Keratinocyte (primary cell): ENCODE measurements around the gene CCDC180. TPM values are rescaled to one million over a fixed set of nuclear protein-coding genes. Genes with fewer than 3 reads are reported as not detected.
"Not testable (repeated sequence)": the region's sequence is repeated elsewhere in the genome, so short reads cannot be mapped to it uniquely, and the experiment has no call there.

Source experiments
- DNase-seq: peaks from one replicate; pipeline ENCODE4 v3.0.0-alpha.2; 2011; ENCODE audit warnings: low read depth, missing footprints, low spot score
- FAIRE-seq: peaks from 2 replicates; lab custom pipeline; 2011; peaks lifted over from hg19 to GRCh38; lab: Jason Lieb, UNC
- H2AFZ ChIP-seq: 2 replicates; pipeline ENCODE4 v1.6.0; 2012; ENCODE audit warnings: low read length, control low read depth, inconsistent platforms; ENCODE audit not compliant: control insufficient read depth
- H3K27ac ChIP-seq: 2 replicates; pipeline ENCODE4 v1.5.1; 2011; ENCODE audit warnings: low read length; ENCODE audit not compliant: control insufficient read depth, insufficient read depth
- H3K27me3 ChIP-seq: 3 replicates; pipeline ENCODE4 v1.6.0; 2011; ENCODE audit warnings: low read length; ENCODE audit not compliant: control insufficient read depth, insufficient read depth; ENCODE audit errors: extremely low read depth
- H3K36me3 ChIP-seq, 2 experiments: 2 replicates in 1 of 2; 3 replicates in 1 of 2; pipeline ENCODE4 v1.5.1; 2011; ENCODE audit warnings: low read length in 2 of 2, mild to moderate bottlenecking in 1 of 2; ENCODE audit not compliant: control insufficient read depth in 2 of 2, insufficient read depth in 2 of 2; ENCODE audit errors: extremely low read depth in 1 of 2
- H3K4me1 ChIP-seq: 3 replicates; pipeline ENCODE4 v1.5.1; 2011; ENCODE audit warnings: low read length; ENCODE audit not compliant: control insufficient read depth, insufficient read depth; ENCODE audit errors: extremely low read depth
- H3K4me2 ChIP-seq: 3 replicates; pipeline ENCODE4 v1.6.0; 2011; ENCODE audit warnings: low read depth, low read length; ENCODE audit not compliant: control insufficient read depth, insufficient read depth; ENCODE audit errors: extremely low read depth
- H3K4me3 ChIP-seq, 3 experiments: fragments of 200-600 bp in 1 of 3; sonication (generic) in 1 of 3; 2 replicates in 2 of 3; 3 replicates in 1 of 3; pipeline ENCODE4 v1.5.1; 2011 to 2016; ENCODE audit warnings: low read length in 3 of 3, mild to moderate bottlenecking in 3 of 3, control low read depth in 2 of 3, inconsistent platforms in 1 of 3, low read depth in 1 of 3, mixed read lengths in 1 of 3, mixed run types in 1 of 3, moderate library complexity in 1 of 3; ENCODE audit not compliant: control insufficient read depth in 2 of 3, insufficient read depth in 2 of 3; ENCODE audit errors: extremely low read depth in 1 of 3
- H3K79me2 ChIP-seq: 2 replicates; pipeline ENCODE4 v1.6.0; 2012; ENCODE audit warnings: low read length; ENCODE audit not compliant: control insufficient read depth, insufficient read depth
- H3K9ac ChIP-seq: 3 replicates; pipeline ENCODE4 v1.6.0; 2011; ENCODE audit warnings: low read length; ENCODE audit not compliant: control insufficient read depth, insufficient read depth; ENCODE audit errors: extremely low read depth
- H3K9me1 ChIP-seq: 3 replicates; pipeline ENCODE4 v1.6.0; 2011; ENCODE audit warnings: low read length; ENCODE audit not compliant: control insufficient read depth, insufficient read depth; ENCODE audit errors: extremely low read depth
- H3K9me3 ChIP-seq: 2 replicates; pipeline ENCODE4 v1.5.1; 2012; ENCODE audit warnings: low read depth, low read length; ENCODE audit not compliant: control insufficient read depth
- H4K20me1 ChIP-seq: 3 replicates; pipeline ENCODE4 v1.6.0; 2011; ENCODE audit warnings: low read length; ENCODE audit not compliant: control insufficient read depth, insufficient read depth; ENCODE audit errors: extremely low read depth
- CTCF ChIP-seq, 3 experiments: IDR thresholded peaks in 1 of 3; conservative IDR thresholded peaks in 1 of 3; optimal IDR thresholded peaks in 1 of 3; 2 replicates in 2 of 3; 3 replicates in 1 of 3; pipeline versions ENCODE3 to v1.5.1; 2011; ENCODE audit warnings: low read length in 3 of 3, mild to moderate bottlenecking in 3 of 3, moderate library complexity in 2 of 3, control low read depth in 1 of 3, inconsistent platforms in 1 of 3; ENCODE audit not compliant: insufficient read depth in 2 of 3; ENCODE audit errors: extremely low read depth in 1 of 3
- EZH2 ChIP-seq: IDR thresholded peaks from one replicate; pipeline ENCODE4 v1.6.1; 2012; ENCODE audit warnings: inconsistent platforms, mild to moderate bottlenecking, low read length, moderate library complexity
- dilution Hi-C: fragments of 300-500 bp; cut with MboI; formaldehyde crosslinking; loops from one replicate; pipeline ENCODE4 v1.7.0; 2020; ENCODE audit warnings: low sequenced_read_pairs; ENCODE audit not compliant: extremely low pct_ligation_motif_present
- polyA minus RNA-seq, 3 experiments: library from RNA; depleted of rRNA, polyadenylated mRNA; stranded (reverse); fragments of >200 nt; gene quantifications; 1 replicate in 1 of 3; 2 replicates in 1 of 3; 3 replicates in 1 of 3; pipeline ENCODE4 v1.2.3, GENCODE V29; 2011
- polyA plus RNA-seq, 5 experiments: library from polyadenylated mRNA; depleted of rRNA in 3 of 5; stranded (reverse) in 3 of 5; stranded (forward) in 1 of 5; unstranded in 1 of 5; fragments of >200 nt; gene quantifications; 1 replicate in 1 of 5; 2 replicates in 3 of 5; 3 replicates in 1 of 5; pipeline versions ENCODE4 v1.2.1 to v1.2.3, GENCODE V29; 2011 to 2012; ENCODE audit warnings: missing spikeins in 2 of 5, low read depth in 1 of 5, low replicate concordance in 1 of 5

The CCDC180 gene
- polyA plus RNA-seq (0.02 to 0.33 TPM (median 0.12 TPM) in 3 replicates), polyA minus RNA-seq (0.30 to 1.2 TPM (median 0.32 TPM) in 3 replicates)
- polyA plus RNA-seq (2011; ENCODE audit: low read depth), result 0.45 TPM
- polyA plus RNA-seq (2011; cell fraction: cytosol; rRNA removed), result 0.04 and 0.11 TPM in 2 replicates
- 0.55 and 1.5 TPM in 2 replicates for polyA plus RNA-seq (2011; cell fraction: nucleus; rRNA removed)
- 0.14 and 0.39 TPM in 2 replicates for polyA plus RNA-seq (2012; ENCODE audit: low replicate concordance)
- not detected for polyA minus RNA-seq (2011; cell fraction: cytosol; rRNA and poly(A)+ RNA removed)
- 0.95 and 2.8 TPM in 2 replicates for polyA minus RNA-seq (2011; cell fraction: nucleus; rRNA and poly(A)+ RNA removed)

- no peak for DNase-seq
Measured at GRCh38 chr9:97307500-97308163, at the start of gene CCDC180. Gene CCDC180 (plus strand): TSS chr9:97307659. CDS start chr9:97308064, 405 bp downstream.

GRCh38 chr9:97259834-97260514 lies 47.5 kb upstream of the CCDC180 start:
- H2AFZ ChIP-seq, H3K9ac ChIP-seq, H3K4me2 ChIP-seq, H3K4me3 ChIP-seq, H3K9me1 ChIP-seq, H3K27me3 ChIP-seq, H3K36me3 ChIP-seq, H4K20me1 ChIP-seq, FAIRE-seq, dilution Hi-C loops, DNase-seq, H3K79me2 ChIP-seq, H3K9me3 ChIP-seq, H3K27ac ChIP-seq, H3K4me1 ChIP-seq: not testable (repeated sequence)

More at GRCh38 chr9:97307500-97308163, at the start of gene CCDC180:
- Histone ChIP-seq H2AFZ (no peak within 1 kb of the TSS), H3K9me1 (no peaks in the 10 kb centered on the region), H3K27ac (no peak within 1 kb of the TSS), H4K20me1 (no peaks in the 10 kb centered on the region), H3K4me2 (peak within 1 kb of the TSS; percentile 17), H3K79me2 (no peaks in the 10 kb centered on the region), H3K9me3 (no peaks in the 10 kb centered on the region), H3K9ac (no peak within 1 kb of the TSS), H3K27me3 (peaks cover 17% of the 10 kb centered on the region), H3K4me3 (peak within 1 kb of the TSS in 1 of 3 experiments; percentile 7), H3K4me1 (no peaks in the 10 kb centered on the region), H3K36me3 (no peaks in the 10 kb centered on the region)
- no peak for FAIRE-seq
- dilution Hi-C loops, result no loop called here
- no peak for TF ChIP-seq CTCF (optimal IDR thresholded peaks at IDR 0.05 in 1 of 3, IDR thresholded peaks at IDR 0.05 in 1 of 3, conservative IDR thresholded peaks at IDR 0.05 in 1 of 3; ENCODE audit: extremely low read depth in 1 of 3, insufficient read depth in 2 of 3, low read length in 3 of 3)
- TF ChIP-seq EZH2, result peak; percentile 64
